Astrocyte (in vitro differentiated cells and primary cell): Measurements from ENCODE around the gene GPNMB. TPM values are rescaled to one million over a fixed set of nuclear protein-coding genes. Genes with fewer than 3 reads are reported as not detected.

Experiments used
- DNase-seq: peaks from one replicate; pipeline ENCODE4 v3.0.0-alpha.2; 2010; ENCODE audit warnings: low read depth
- FAIRE-seq: peaks from 2 replicates; lab custom pipeline; 2011; peaks lifted over from hg19 to GRCh38; lab: Jason Lieb, UNC
- H2AFZ ChIP-seq: 2 replicates; pipeline ENCODE4 v1.6.0; 2012; ENCODE audit warnings: low read depth, low read length, inconsistent platforms
- H3K27ac ChIP-seq: 2 replicates; pipeline ENCODE4 v1.5.1; 2011; ENCODE audit warnings: low read depth, low read length, inconsistent platforms
- H3K27me3 ChIP-seq: 2 replicates; pipeline ENCODE4 v1.6.0; 2011; ENCODE audit warnings: low read length, inconsistent platforms; ENCODE audit not compliant: insufficient read depth
- H3K36me3 ChIP-seq: 2 replicates; pipeline ENCODE4 v1.5.1; 2011; ENCODE audit warnings: low read length, inconsistent platforms; ENCODE audit not compliant: insufficient read depth
- H3K4me1 ChIP-seq: 2 replicates; pipeline ENCODE4 v1.5.1; 2011; ENCODE audit warnings: low read length, inconsistent platforms; ENCODE audit not compliant: insufficient read depth
- H3K4me2 ChIP-seq: 2 replicates; pipeline ENCODE4 v1.6.0; 2012; ENCODE audit warnings: low read length, inconsistent platforms
- H3K4me3 ChIP-seq: 2 replicates; pipeline ENCODE4 v1.5.1; 2011; ENCODE audit warnings: low read depth, mild to moderate bottlenecking, low read length, inconsistent platforms; ENCODE audit not compliant: insufficient read depth
- H3K79me2 ChIP-seq: 2 replicates; pipeline ENCODE4 v1.6.0; 2012; ENCODE audit warnings: mild to moderate bottlenecking, low read length, inconsistent platforms; ENCODE audit not compliant: insufficient read depth
- H3K9ac ChIP-seq: 2 replicates; pipeline ENCODE4 v1.6.0; 2012; ENCODE audit warnings: mild to moderate bottlenecking, low read length, inconsistent platforms
- H3K9me3 ChIP-seq: 2 replicates; pipeline ENCODE4 v1.5.1; 2012; ENCODE audit warnings: low read depth, mild to moderate bottlenecking, low read length, inconsistent platforms; ENCODE audit not compliant: insufficient read depth
- H4K20me1 ChIP-seq: 2 replicates; pipeline ENCODE4 v1.6.0; 2012; ENCODE audit warnings: low read length, inconsistent platforms; ENCODE audit not compliant: insufficient read depth
- H3K27ac Mint-ChIP-seq: one replicate; pipeline ENCODE4 v1.8.0; 2021; ENCODE audit warnings: mild to moderate bottlenecking, mixed read lengths; ENCODE audit not compliant: unreplicated experiment
- H3K27me3 Mint-ChIP-seq: one replicate; pipeline ENCODE4 v1.8.0; 2021; ENCODE audit warnings: low read depth, mixed read lengths; ENCODE audit not compliant: unreplicated experiment
- H3K36me3 Mint-ChIP-seq: one replicate; pipeline ENCODE4 v1.8.0; 2021; ENCODE audit warnings: low read depth, mixed read lengths; ENCODE audit not compliant: unreplicated experiment
- H3K4me1 Mint-ChIP-seq: one replicate; pipeline ENCODE4 v1.8.0; 2021; ENCODE audit warnings: low read depth, mixed read lengths; ENCODE audit not compliant: unreplicated experiment
- H3K4me3 Mint-ChIP-seq: one replicate; pipeline ENCODE4 v1.8.0; 2021; ENCODE audit warnings: mild to moderate bottlenecking, moderate library complexity, mixed read lengths; ENCODE audit not compliant: unreplicated experiment
- H3K9me3 Mint-ChIP-seq: one replicate; pipeline ENCODE4 v1.8.0; 2021; ENCODE audit warnings: mild to moderate bottlenecking, mixed read lengths; ENCODE audit not compliant: unreplicated experiment
- EZH2 ChIP-seq: IDR thresholded peaks from 2 replicates; pipeline ENCODE4 v1.6.1; 2012; ENCODE audit warnings: mild to moderate bottlenecking, low read length, inconsistent platforms; ENCODE audit not compliant: insufficient read depth
- total RNA-seq: library from RNA; stranded (reverse); gene quantifications from 2 replicates; pipeline ENCODE4 v1.2.1, GENCODE V29; 2021
- TF ChIP-seq, protein P1 (sequence below): IDR thresholded peaks from 2 replicates; pipeline ENCODE4 v1.5.1; 2011; ENCODE audit warnings: low read depth, mild to moderate bottlenecking, inconsistent platforms, low read length, moderate library complexity; ENCODE audit not compliant: insufficient read depth

GPNMB gene
- total RNA-seq, 1 donor from 2014 or later = 0.91 TPM

DNA sequence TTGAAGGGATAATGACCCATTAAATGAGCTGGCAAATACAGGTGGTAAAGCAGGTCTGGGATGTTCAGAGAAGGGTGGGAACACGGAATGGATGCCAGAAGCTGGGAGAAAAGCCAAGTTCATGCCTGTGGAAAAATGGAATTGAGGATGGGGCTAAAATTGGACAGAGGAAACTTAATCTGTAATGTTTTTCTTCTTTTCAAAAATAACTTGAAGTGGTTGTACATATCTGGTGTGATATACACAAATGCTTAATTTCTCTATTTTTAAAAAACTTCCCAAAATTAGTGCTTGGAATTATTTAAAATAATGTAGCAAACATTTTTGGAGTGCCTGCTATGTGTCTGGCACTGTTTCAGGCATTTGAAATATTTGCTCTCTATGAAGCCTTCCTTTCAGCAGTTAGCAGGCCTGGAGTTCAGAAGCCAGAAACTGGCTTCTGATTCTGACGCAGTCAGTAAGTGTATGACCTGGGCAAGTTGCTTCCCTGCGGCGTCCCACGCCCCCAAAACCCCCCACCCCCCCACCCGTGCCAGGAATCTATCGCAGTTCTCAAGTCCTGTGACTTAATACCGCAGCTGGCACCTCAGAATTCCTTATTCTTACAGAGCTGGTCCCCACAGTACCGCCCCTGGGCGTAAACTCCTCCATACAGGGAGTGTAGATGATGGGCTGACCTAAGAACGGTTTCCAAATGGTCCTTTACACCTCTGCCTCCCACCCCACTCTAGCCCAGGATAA, 51.7 kb downstream of the GPNMB start:
- peak overlapping the region; percentile 86 for H3K9ac ChIP-seq
- Mint-ChIP-seq H3K4me3 (peak overlapping the region; percentile 90), H3K4me1 (peaks cover 20% of the 10 kb centered on the region), H3K27me3 (no peaks in the 10 kb centered on the region), H3K27ac (peak overlapping the region; percentile 89), H3K36me3 (peaks cover 4% of the 10 kb centered on the region), H3K9me3 (no peaks in the 10 kb centered on the region)
- H3K27ac ChIP-seq = peak overlapping the region; percentile 70
- peaks cover 19% of the 10 kb centered on the region for H4K20me1 ChIP-seq
- H3K27me3 ChIP-seq = no peaks in the 10 kb centered on the region
- peaks cover 15% of the 10 kb centered on the region for H3K4me1 ChIP-seq
- no peak for TF ChIP-seq EZH2
- TF ChIP-seq, protein P1, sequence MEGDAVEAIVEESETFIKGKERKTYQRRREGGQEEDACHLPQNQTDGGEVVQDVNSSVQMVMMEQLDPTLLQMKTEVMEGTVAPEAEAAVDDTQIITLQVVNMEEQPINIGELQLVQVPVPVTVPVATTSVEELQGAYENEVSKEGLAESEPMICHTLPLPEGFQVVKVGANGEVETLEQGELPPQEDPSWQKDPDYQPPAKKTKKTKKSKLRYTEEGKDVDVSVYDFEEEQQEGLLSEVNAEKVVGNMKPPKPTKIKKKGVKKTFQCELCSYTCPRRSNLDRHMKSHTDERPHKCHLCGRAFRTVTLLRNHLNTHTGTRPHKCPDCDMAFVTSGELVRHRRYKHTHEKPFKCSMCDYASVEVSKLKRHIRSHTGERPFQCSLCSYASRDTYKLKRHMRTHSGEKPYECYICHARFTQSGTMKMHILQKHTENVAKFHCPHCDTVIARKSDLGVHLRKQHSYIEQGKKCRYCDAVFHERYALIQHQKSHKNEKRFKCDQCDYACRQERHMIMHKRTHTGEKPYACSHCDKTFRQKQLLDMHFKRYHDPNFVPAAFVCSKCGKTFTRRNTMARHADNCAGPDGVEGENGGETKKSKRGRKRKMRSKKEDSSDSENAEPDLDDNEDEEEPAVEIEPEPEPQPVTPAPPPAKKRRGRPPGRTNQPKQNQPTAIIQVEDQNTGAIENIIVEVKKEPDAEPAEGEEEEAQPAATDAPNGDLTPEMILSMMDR = no peak
- H3K79me2 ChIP-seq = peaks cover 41% of the 10 kb centered on the region
- no peaks in the 10 kb centered on the region for H3K9me3 ChIP-seq
- DNase-seq (peak; percentile 73), FAIRE-seq (no peak)
- peaks cover 10% of the 10 kb centered on the region for H3K36me3 ChIP-seq
- H3K4me2 ChIP-seq = peak overlapping the region; percentile 87
- peak overlapping the region; percentile 89 for H3K4me3 ChIP-seq
- H2AFZ ChIP-seq = peak overlapping the region; percentile 57

DNA sequence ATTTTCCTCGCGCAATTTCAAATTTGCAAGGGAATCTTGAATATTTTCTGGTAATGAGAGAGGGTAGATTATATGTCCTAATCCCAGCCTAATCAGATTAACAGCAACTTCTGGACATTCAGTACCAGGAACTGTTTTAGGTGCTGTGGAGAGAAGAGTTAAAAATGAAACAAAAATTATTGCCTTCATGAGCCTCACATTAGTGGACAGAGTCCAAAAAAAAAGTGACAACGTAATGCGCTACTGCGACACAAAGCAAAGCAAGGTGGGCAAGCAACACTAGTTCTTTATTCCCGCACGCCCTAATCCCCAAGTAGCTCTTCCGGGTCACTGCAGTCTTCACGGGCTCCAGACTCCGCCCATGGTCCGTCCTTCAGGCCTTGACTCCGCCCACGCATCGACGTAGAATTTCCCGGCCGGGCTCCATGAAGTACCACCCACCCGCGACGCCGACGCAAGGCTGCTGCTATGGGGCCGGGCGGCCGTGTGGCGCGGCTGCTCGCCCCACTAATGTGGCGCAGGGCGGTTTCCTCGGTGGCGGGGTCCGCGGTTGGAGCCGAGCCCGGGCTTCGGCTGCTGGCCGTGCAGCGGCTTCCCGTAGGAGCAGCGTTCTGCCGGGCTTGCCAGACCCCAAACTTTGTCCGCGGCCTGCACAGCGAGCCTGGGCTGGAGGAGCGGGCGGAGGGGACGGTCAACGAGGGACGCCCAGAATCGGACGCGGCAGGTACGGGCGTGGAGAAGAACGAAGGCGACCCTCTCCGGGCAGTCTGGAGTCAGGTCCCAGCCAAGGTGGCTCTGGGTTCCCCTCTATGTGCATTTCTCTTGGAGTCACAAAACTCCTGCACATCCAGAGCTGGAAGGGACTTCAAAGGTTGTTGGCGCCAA, 52.6 kb downstream of the GPNMB start, which contains the start of gene MALSU1:
Gene MALSU1, plus strand, starts transcription at position 455 of the 885 bp plus-strand sequence. Its CDS starts 14 bp downstream, at position 469.
- H3K9me3 Mint-ChIP-seq = no peaks in the 10 kb centered on the region
- H3K4me3 Mint-ChIP-seq = peak within 1 kb of the TSS; percentile 90
- Histone ChIP-seq H3K27me3 (no peaks in the 10 kb centered on the region), H4K20me1 (peaks cover 22% of the 10 kb centered on the region), H3K9ac (peak within 1 kb of the TSS; percentile 86), H2AFZ (peak within 1 kb of the TSS; percentile 57), H3K9me3 (no peaks in the 10 kb centered on the region), H3K4me3 (peak within 1 kb of the TSS; percentile 89), H3K79me2 (peaks cover 49% of the 10 kb centered on the region), H3K27ac (peak within 1 kb of the TSS; percentile 70), H3K36me3 (peaks cover 10% of the 10 kb centered on the region), H3K4me2 (peak within 1 kb of the TSS; percentile 87), H3K4me1 (peaks cover 15% of the 10 kb centered on the region)
- TF ChIP-seq EZH2 = no peak
- TF ChIP-seq, protein P1 = no peak
- H3K27ac Mint-ChIP-seq = peak within 1 kb of the TSS; percentile 89
- no peaks in the 10 kb centered on the region for H3K27me3 Mint-ChIP-seq
- H3K36me3 Mint-ChIP-seq = peaks cover 4% of the 10 kb centered on the region
- H3K4me1 Mint-ChIP-seq = peaks cover 20% of the 10 kb centered on the region
- DNase-seq (peak; percentile 92), FAIRE-seq (no peak)
